ENCODE measurements around the gene C1orf21.

DNA sequence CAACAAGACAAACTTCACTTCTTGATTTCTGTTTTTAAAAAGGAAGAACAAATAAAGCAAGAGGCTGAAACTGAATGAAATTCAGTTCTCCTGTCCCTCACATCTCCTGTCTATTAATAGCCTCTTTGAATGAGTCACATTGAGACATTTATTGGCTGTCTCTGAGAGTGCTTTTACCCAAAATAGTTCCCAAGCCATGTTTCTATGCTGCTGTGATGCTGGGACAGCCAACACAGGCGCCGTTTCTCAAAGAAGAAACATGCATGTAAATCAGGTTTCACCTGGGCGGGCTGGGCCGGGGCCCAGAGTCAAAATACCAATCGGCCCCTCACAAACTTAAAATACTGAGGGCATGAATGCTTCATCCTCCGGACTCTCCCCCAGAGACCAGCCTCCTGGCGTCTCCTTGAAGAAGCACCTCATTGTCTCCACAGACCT lies 262.6 kb downstream of the C1orf21 start:
- TF ChIP-seq EZH2 (IDR thresholded peaks at IDR 0.05) (no peak), POLR2AphosphoS5 (IDR thresholded peaks at IDR 0.05; ENCODE audit: borderline replicate concordance, low read depth, low read length) (no peak), FOXP2 (optimal IDR thresholded peaks at IDR 0.05; ENCODE audit: control extremely low read depth, extremely low read length, insufficient read depth) (no peak)
